H54 (cell line): Measurements from ENCODE around the gene SNX7.

Experiments used
- DNase-seq: peaks from one replicate; pipeline ENCODE4 v3.0.0; 2011; ENCODE audit warnings: low spot score, mixed read lengths; ENCODE audit not compliant: insufficient read length
- FAIRE-seq: peaks from 3 replicates; lab custom pipeline; 2011; peaks lifted over from hg19 to GRCh38; lab: Jason Lieb, UNC
- POLR2A ChIP-seq: IDR thresholded peaks from 2 replicates; pipeline ENCODE4 v1.6.1; 2011; ENCODE audit warnings: low read depth, mild to moderate bottlenecking, low read length

The SNX7 gene

DNA sequence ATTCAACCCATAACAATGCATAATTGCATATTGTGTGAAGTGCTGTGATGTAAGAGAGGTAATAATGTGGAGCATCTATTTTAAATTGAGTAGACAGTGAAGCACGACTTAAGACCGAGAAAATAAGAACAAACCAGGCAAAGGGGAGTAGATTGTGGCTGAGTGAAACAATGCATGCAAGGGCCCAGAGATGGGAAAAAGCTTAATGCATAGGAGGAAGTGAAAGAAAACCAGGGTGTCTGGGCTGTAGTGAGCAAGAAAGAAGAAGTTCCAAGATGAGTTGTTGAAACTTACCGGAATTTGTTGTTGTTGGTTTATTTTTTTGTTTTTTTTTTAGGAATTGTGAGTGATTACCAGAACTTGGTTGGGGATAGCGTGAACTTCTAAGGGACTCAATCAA is 104.7 kb downstream of the SNX7 start:
- DNase-seq, result no peak
- TF ChIP-seq POLR2A, result no peak
- FAIRE-seq, result no peak

DNA sequence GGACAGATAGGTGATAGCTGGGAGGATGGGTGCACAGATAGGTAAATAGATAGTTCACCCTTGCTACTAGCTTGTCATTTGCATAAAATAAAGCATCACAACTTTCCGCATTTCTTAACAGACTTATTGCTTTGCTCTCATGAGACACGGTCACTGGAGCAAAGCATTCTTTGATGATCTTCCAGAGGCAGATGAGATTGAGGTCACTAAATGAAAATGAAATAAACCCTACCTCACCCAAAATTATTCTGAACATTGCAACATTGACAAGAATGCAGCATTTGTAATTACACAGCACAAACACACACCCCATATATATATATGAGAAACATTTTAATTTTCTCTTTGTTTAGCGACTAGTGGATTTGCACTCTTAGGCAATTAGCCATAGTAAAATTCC is 107.6 kb downstream of the SNX7 start:
- no peak for TF ChIP-seq POLR2A
- DNase-seq (no peak), FAIRE-seq (no peak)

DNA sequence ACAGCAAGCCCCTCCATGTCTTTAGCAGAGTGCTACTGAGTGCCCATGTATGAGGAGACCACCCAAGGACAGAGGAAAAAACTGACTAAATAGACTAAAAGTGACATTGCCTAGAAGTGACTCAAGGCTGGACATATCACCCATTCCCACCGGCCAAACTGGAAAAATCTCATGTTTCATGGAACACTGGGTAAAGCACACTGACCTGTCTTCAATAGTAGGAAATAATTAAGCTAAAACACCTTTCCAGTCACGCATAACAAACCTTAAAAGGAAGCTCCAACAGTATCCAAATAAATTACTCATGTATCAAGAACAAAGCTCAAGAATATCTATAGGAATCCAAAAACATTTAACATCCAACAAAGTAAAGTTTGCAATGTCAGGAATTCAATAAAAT is 120.4 kb downstream of the SNX7 start:
- no peak for TF ChIP-seq POLR2A
- FAIRE-seq (no peak), DNase-seq (no peak)

DNA sequence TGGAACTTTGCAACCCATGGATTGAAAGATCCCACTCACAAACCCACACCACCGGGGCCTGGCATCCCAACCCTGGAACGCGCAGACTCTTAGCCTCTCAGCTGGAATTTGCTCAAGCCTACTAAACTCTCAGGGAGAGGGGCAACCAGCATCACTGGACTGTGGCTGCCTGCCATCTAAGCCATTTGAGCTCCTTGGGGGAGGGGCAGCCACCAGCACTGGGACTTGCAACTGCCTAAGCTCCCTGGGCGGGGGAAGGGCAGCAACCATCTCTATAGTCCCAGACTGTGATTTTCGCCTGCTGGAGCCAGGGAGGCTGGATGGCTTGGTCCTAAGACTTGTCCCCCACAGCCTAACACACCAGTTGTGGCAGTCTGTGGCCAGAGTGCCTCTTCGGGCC is 122.3 kb downstream of the SNX7 start:
- TF ChIP-seq POLR2A, result no peak
- FAIRE-seq (no peak), DNase-seq (no peak)

DNA sequence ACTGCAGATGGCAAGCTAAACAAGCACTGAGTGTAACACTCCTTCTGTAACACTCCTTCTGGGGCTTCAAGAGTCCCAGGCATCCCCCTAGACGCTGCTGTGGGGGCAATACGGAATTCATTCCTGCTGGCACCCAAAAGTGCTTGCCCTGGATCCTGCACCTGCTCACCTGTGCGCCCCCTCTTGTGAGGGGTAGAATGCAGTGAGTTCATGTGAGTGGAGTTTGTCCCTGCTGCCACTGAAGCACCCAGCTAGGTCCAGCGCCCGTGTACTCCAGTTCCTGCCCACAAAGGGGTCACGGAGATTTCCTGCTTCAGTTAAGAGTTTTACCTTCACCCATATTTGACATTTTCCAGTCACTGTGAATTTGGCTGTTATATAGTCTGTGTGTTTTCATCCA is 130.0 kb downstream of the SNX7 start:
- TF ChIP-seq POLR2A, result no peak
- no peak for FAIRE-seq
- DNase-seq, result no peak

DNA sequence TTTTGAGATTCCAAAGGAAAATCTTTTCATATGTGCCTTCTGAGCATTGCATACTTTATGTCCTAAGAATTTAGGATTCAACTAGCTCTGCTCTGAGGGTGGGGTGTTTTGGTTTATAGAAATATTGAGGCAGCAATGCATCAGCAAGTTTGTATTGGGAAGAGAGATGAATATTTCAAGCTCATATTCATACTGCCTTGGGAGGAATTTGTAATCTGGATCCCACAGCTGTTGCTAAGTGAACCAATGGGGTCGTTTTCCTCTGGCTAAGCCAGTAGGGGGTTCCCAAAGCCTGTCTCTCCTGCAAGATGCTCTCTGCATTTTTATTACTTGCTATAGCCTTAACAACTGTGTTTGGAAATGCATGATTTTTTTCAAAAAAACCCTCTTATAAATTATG is 130.6 kb downstream of the SNX7 start:
- no peak for TF ChIP-seq POLR2A
- FAIRE-seq (no peak), DNase-seq (no peak)

DNA sequence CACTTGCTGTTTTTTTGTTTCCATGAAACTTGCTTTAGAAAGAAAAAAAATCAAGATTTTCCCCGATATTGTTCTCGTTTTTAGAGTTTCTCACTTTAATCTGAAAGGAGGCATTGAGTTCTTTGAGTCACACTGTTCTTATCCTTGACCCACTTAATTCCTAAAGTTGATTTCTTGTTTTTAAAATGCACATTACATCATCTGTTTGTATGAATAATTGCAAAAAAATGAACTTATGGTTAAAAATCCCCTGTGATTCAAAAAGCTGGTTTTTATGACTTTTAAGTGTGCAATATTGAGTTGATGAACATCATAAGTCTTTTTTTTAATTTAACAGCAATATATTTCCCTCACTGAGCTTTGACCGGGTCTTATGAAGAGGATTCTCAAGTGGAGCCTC is 131.6 kb downstream of the SNX7 start:
- DNase-seq, result no peak
- no peak for TF ChIP-seq POLR2A
- no peak for FAIRE-seq

DNA sequence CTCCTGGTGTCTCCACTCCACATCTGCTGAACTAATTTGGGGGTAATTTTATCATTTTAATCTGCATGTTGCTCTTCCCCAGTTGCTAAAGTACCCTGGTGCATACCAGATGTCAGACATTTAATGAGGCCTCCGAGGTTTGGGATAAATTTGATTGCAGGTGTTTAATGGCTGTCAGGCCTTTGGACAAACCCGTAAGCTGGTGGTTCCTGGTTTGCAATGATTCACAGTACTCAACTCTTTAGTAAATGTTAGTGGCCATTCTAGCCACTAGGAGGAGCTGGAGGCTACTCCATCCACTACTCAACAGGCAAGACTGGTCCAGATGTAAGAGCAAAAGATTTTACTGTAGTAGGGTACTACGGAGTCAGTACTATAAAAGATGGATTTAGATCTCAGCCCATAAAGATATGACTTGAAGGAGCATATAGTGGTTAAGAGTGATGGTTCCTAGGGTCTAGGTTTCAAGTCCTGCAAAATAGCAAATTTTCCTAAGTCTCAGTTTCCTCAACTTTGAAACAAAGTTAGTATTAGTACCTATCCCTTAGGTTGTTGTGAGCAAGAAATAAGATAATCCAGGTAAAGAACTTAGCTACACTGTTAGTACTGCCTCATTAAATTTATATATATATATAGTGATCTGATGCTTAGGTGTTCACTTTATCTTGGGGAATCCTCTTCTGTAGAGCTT is 132.8 kb downstream of the SNX7 start:
- TF ChIP-seq POLR2A, result no peak
- DNase-seq (peak; percentile 12), FAIRE-seq (peak; percentile 90)

DNA sequence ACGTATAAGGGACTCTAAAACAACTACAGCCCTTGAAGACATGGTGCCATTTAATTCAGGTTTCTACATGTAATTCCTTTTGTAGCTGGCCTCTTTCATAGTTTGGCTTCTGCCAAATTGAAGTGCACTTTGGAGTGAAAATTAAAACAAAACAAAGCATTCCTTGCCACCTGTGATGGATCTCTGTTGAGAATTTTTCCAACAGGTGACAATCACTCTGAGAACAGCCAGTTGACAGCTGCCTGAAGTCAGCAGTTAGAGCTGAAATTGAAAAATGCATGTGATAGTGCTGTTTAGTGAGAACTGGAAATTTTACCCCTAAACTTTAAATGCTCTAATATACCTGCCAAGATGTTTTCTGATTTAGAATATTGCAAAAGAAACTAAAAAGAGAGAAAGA is 134.5 kb downstream of the SNX7 start:
- DNase-seq (no peak), FAIRE-seq (no peak)
- no peak for TF ChIP-seq POLR2A

DNA sequence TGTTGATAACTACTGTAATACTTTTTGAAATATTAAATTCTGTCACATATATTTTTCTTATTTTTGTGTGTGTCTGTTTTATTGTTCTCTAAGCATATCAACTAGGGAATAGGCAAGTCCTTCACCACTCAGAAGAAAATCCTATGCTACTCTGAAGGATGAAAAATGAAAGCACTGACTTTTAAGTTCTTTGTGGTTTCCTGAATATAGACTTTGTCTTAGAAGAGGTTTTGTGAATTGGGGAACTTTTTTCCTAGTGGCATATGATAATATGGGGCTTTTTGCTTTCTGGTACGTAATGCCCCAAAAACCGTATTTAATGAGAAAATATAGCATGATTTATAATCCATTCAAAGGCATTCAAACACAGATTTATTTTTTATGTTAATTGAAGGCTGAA is 136.0 kb downstream of the SNX7 start:
- no peak for TF ChIP-seq POLR2A
- no peak for FAIRE-seq
- DNase-seq, result no peak
